Measurements from ENCODE around the gene DYRK4.

GRCh38 chr12:4588916-4589315 is 26.9 kb downstream of the DYRK4 start:
- no peak for TF ChIP-seq CEBPB (IDR thresholded peaks at IDR 0.05; ENCODE audit: low read depth, low read length)
- TF ChIP-seq CTCF (conservative IDR thresholded peaks at IDR 0.05; ENCODE audit: low read depth, low read length), result no peak
- TF ChIP-seq MXI1 (IDR thresholded peaks at IDR 0.05; ENCODE audit: borderline replicate concordance, low read depth, low read length), result no peak
- no peak for TF ChIP-seq POLR2A (IDR thresholded peaks at IDR 0.05; ENCODE audit: low read depth, low read length)
- no peak for TF ChIP-seq BHLHE40 (IDR thresholded peaks at IDR 0.05; ENCODE audit: low read depth, low read length)
- no peak for TF ChIP-seq RAD21 (IDR thresholded peaks at IDR 0.05; ENCODE audit: low read length)
- TF ChIP-seq RFX5 (IDR thresholded peaks at IDR 0.05; ENCODE audit: low read depth, low read length), result no peak
- no peak for TF ChIP-seq MAZ (IDR thresholded peaks at IDR 0.05; ENCODE audit: borderline replicate concordance, low read depth, low read length)
- TF ChIP-seq, protein P1, sequence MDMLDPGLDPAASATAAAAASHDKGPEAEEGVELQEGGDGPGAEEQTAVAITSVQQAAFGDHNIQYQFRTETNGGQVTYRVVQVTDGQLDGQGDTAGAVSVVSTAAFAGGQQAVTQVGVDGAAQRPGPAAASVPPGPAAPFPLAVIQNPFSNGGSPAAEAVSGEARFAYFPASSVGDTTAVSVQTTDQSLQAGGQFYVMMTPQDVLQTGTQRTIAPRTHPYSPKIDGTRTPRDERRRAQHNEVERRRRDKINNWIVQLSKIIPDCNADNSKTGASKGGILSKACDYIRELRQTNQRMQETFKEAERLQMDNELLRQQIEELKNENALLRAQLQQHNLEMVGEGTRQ (IDR thresholded peaks at IDR 0.05; ENCODE audit: low read depth, low read length), result no peak
- TF ChIP-seq RCOR1 (IDR thresholded peaks at IDR 0.05; ENCODE audit: insufficient replicate concordance, low read length), result no peak
- no peak for TF ChIP-seq SMC3 (IDR thresholded peaks at IDR 0.05; ENCODE audit: low read depth, low read length)

Measured in IMR-90 (cell line).